HuH-7 (cell line): ENCODE measurements around the gene CUBN.
A peak's percentile ranks its signal among the peaks of the same experiment; 100 is the strongest.

ENCODE experiments used
- DNase-seq: peaks from one replicate; pipeline ENCODE4 v3.0.0; 2011; ENCODE audit warnings: low spot score

CUBN gene

DNA sequence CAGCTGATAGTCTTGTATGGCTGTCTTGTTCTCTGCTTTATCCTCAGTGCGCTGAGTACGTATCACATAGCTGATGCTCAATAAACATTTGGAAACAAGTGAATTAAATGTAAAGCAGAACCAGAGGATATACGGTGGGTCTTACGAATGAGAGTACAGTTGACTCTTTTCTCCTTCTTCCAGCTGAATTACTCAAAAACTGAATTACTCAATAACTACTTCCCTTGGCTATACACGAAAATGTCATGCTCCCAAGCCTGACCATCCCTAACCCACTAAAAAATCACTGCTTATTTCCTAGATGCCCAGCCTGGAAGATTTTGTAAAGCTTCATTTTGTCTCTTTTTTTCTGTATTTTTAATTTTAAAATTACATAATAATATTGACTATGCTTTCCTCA, 309.2 kb downstream of the CUBN start:
- no peak for DNase-seq

DNA sequence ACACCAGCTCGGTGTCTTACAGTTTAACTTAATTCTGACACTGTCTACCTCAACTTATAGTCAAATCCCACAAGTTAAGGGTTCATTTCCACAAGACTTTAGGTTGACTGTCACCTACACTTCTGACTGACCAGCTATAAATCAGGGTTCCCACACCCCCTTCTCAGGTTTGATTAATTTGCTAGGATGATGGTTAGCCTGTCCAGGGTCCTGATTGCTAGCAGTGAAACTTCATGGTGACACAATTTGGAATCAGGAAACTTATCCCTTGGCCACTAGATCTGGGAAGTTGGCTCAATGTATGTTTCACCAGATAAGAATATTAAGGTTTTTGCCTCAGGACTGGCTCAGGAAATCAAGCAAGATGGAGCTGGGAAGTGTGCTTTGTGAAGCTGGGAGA, 309.6 kb downstream of the CUBN start:
- DNase-seq = no peak

DNA sequence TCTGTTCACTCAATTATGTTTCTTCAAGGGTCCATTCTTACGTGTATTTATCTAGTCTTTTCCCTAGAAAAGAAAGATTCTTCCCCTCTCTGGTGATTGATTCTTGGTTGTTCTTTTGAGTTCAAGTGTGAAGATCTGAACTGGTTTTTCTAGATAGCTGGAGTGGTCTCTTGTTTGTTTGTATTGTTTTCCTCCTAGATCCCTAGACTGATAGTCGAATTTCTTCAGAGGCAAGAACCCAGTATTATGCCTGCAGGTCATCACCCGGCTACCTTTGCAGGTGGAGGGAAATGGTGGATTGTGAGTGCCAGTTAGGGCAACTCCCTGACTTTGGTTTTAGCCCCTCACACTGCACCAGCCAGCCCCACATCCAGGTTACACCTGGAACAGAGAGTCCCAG, 310.2 kb downstream of the CUBN start:
- DNase-seq = no peak

DNA sequence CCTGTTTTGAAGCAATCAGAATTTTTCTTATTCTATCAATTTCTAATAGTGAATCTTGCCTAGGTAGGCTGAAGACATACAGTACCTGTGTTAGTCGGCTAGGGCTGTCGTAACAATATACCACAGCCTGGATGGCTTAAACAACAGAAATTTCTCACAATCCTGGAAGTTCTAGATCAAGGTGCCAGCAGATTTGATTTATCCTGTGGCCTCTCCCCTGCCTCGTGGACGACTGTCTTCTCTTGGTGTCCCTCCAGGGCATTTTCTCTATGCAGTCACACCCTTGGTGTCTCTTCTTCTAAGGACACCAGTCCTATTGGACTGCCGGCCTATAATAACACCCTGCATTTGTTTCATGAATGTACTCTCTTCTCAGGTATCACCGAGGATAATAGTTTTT, 310.6 kb downstream of the CUBN start:
- no peak for DNase-seq

DNA sequence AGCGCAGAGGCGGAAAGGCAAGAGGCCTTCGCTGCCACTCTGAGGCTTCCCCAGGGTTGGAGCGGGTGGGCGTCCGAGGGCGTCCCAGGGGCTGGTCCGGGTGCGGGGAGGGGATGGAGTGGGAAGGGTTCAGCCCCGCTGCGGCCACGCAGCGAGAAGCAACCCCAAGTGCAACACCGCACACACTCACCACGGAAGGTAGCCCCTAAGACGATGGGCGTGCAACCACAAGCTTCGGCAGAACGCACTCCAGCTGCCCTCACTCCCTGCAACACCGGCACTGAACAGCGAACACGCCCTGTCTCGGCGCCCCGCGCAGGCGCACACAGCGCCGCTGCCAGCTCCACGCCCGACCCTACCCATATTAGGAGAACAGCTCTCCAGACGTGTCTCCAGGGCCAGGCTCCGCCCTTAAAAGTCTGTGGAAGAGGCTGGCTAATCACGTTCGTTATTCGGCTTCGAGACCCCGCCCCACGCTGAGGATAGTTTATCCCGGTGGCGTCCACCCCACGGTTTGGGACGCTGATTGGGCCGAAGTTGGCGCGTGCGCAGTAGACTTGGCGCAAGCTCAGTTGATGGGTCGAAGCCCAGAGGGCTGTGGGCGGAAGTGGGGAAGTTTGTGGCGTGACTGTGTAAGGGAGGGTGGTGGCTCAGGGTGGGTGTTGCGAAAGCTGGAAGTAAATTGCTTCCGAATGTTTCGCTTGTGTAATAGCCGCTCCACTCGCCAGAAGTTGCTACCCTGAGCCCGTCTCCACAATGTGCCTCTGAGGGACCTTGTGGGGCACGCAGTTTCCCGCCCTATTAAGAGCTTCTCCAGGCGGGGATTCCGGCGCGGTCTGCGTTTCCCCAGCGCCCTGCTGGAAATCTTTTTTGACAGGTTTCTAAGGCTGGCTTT, 312.2 kb downstream of the CUBN start, which contains the start of gene RSU1:
Gene RSU1, minus strand, starts transcription at position 300 of the 895 bp plus-strand sequence. CDS start 343 bp downstream, outside the sequence.
- DNase-seq = peak; percentile 96

DNA sequence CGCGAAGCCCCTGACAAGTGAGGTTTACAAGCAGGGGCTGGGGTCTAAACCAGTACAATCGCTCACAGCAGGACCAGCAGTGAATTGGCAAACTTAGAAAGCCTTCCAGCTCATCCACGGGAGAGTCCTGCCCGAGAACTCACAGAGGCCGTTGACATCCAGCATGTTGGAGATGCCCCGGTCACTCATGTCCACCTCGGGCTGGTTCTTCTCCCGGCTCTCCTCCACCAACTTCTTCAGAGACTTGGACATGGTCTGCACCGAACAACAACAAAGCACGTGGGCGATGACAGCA, 312.8 kb downstream of the CUBN start:
- DNase-seq = no peak

DNA sequence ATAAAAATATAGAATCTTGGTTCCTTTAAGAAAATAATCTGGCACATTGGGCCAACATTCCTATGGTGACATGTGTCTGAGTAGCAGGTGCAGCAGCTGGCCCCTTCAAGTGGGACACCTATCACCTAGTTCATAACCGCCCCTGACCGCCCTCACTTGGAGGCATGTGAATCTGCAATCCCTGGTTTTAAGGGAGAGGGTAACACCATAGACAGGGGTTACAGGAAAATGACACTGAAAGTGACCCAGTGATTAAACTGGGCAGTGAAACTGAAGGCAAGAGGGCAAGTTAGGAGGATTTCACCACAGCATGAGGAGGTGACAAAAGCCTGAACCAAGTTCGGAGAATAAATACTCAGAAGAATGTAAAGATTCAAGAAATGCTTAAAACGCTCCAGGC, 313.4 kb downstream of the CUBN start:
- peak; percentile 24 for DNase-seq

DNA sequence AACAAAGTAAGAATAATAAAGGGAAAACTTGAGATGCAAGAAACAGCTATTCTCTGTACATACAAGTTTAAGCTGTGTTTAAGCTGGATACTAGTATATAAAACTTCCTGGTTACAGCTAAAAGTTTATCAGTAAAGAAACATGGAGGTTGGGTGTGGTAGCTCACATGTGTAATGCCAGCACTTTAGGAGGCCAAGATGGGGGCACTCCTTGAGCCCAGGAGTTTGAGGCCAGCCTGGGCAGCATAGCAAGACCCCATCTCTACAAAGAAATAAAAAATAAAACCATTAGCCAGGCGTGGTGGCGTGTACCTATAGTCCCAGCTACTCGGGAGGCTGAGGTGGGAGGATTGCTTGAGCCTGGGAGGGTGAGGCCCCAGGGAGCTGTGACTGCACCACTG, 315.6 kb downstream of the CUBN start:
- DNase-seq = no peak

DNA sequence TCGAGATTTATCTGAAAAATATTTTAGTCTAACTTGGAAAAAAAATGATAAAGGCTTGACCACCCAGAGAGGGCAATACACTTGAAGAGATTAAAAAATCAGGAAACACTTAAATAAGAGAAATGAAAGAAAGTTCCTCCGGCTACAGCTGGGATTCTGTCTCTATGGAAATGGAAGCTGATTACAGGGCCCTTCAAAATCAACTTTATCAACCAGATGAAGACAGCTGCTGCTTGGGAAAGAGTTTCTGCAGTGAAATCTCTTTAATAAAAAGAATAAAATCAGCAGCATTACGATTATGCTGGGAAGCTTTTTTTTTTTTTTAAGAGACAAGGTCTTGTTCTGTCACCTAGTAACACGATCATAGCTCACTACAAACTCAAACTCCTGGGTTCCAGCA, 316.9 kb downstream of the CUBN start:
- no peak for DNase-seq

DNA sequence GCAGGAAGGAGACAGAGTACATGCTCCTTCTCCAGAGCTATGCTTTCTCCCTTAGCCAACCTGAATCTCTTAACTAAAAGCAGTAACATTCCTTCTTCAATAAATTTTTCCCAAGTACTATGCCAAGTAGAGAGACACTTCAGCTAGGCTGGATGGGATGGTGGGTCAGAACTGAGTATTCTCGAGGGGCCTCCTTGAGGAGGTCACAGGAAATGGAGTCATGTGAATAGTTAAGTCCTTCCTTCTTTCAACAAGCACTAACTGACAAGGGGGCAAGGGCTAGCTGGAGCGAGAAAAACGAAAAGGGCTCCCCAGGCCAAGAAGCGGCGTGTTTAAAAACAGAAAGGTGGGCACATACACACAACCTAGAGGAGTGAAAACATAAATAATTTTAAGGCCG, 317.8 kb downstream of the CUBN start:
- DNase-seq = no peak

DNA sequence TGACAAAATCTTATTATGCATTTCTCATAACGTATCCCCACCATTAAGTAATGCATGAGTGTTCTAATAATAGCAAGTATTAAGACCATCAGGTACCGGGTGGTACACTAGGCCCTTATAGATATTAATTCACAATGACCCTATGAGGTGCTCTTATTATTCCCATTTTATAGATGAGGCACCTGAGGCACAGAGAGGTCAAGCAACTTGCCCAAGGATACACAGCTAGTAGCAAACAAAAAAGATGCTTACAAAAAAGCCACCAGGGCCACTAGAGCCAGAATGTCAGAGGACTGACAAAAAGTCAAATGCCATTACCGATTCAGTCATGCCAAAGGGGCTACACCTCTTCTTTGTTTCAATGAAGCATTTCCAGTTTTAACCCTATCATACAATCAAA, 318.3 kb downstream of the CUBN start:
- no peak for DNase-seq

DNA sequence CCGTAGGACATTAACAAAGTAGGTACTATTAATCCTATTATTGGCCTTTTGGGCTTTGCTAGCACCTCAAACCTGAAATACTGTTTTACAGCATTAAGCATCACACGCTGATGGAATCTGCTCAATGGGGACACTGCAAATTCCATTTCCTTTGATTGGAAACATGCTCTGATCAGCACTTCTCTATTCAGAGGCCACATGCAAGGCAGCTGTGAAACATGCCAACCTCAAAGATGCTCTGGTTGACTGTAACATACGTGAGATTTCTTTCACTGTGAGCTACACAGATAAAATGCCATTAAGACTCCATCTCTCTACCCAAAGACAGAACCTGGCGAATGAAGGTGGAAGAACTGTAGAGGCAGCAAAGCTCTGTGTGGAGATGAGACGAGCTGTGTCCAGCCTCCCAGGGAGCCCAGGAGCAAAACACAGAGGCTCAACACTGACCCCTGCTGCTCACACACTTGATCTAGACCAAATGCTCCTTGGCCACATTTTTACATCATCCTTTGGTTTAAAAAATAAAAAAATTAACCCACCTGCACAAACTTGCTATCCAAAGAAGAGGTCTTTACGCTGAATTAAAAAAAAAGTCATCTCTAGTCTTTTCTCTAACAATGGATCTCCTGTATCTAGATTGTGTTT, 320.4 kb downstream of the CUBN start:
- DNase-seq = peak; percentile 59

DNA sequence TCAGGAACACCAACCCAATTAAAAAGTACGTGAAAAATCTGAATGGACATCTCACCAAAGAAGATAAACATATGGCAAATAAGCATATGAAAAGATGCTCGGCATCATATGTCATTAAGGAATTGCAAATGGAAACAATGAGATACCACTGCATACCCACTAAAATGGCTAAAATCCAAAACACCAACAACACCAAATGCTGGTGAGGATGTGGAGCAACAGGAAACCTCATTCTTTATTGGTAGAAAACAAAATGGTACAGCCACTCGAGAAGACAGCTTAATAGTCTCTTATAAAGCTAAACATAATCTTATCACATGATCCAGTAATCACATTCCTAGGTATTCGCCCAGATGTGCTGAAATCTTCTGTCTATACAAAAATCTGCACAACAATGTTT, 325.5 kb downstream of the CUBN start:
- DNase-seq = no peak

DNA sequence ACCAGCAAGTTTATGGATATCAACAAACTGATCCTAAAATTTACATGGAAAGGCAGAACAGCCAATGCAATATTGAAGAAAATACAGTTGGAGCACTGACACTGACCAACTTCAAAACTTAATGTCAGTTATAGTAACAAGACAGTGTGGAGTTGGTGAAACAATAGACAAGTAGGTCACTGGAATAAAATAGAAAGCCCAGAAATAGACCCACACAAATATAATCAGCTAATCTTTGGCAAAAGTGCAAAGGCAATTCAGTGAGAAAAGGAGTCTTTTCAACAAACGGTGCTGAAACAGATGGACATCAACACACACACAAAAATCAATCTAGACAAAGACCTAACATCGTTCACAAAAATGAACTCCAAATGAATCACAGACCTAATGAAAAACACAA, 326.1 kb downstream of the CUBN start:
- DNase-seq = no peak

DNA sequence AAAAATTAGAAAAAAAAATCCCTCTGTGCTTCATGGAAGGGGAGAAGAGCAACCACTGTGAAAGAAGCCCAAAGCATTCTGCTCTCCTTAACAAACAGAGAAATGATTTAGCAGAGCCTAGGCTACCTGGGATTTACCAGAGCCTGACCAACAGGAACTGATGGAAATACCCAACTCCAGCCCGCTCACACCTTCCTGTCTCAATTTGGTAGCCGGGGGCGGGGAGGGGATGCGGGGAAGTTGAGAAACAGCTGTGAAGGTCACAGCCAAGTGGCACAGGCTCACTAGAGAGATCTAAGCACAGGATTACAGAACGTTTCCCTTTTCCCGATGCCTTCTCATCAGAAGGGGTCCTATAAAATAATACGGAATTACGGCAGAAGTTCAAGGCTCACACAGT, 330.0 kb downstream of the CUBN start:
- no peak for DNase-seq

DNA sequence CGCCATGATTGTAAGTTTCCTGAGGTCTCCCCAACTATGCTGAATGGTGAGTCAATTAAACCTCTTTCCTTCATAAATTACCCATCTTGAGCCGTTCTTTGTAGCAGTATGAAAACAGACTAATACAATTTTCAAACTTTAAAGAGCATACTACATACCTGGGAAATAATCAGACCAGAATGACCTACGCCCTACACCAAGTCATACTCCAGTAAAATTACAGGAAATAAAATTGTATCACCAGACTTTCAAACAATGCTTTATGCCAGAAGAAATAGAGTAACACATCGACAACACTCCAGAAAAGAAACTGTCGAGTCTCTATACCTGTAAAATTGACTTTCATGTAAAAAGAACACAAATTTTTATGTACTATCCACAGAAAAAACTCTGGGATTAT, 331.0 kb downstream of the CUBN start:
- no peak for DNase-seq

DNA sequence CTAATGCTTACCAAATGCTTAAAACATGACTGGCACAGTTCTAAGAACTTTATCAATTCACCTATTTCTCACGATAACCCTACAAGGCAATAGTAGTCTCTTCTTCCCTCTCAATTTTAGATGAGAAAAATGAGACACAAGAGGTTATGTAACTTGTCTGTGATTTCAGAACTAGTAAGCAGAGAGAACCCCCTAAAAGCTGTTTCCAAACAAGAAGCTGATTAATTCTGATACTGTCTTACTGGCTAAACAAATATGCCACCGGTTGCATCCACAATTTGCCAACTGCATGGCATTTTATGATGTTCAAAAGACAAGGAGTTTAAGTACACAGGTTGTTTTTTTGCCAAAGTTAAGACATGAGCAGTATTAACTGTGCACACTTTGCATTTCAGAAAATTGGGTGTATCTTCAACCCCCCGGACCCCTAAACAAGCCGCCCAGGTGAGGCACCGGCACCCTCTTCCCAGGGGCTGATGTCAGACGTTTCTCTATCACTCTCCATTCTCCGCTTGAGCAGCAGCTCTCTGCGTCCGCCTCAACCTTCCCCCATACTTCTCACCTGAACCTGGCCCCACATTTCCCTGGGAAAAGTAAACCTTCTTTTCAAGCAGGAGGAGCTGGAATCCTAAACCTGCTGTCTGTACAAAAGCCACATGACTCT, 334.1 kb downstream of the CUBN start:
- no peak for DNase-seq

DNA sequence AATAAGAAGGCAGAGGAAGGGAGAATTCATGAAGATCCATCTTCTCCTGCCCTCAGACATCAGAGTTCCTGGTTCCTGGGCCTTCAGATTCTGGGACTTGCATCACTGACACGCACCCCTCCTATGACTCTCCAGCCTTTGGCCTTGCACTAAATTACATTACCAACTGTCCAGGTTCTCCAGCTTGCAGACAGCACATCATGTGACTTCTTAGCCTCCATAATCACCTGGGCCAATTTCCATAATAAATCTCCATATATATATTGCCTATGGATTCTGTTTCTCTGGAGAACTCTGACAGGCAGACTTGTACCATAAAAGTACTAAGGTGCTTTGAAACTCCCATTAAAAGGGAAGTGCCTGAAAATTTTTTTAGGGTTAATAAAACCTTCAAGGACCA, 335.6 kb downstream of the CUBN start:
- DNase-seq = no peak

DNA sequence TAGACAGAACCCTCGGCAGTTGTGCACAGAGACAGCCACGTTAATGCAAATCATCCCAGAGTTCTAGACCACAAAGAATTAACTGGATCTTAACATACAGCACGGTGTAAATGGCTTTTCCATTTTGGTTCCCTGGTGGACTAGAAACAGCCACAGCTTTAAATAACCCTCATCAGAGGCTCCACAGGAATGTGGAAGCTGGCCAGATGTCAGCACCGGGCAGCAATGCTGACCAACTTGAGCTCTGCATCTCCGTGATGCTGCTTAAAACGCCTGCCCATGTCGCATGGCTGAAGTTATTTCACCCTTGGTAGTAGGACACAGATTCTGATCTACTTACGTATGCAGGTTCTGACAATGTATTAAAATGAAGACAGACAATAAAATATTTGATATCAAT, 336.9 kb downstream of the CUBN start:
- no peak for DNase-seq

DNA sequence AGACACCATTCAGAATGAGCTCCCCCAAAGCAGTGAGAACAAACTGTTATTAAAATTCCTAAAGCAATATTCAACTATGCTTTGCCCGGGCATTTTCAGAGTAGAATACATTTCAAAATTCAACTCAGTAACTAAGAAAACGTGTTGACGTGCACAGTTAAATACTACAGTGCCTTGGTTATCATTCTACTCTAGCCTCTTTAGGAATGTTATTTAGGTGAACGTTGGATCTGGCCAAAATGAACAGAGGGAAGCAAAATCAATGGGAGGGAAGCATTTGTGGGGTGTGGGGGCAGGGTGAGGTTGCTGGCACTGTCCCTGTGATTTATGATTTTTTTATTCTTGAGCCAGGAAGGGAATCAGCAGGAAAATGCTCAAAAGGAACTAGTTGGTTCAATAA, 339.8 kb downstream of the CUBN start:
- no peak for DNase-seq

DNA sequence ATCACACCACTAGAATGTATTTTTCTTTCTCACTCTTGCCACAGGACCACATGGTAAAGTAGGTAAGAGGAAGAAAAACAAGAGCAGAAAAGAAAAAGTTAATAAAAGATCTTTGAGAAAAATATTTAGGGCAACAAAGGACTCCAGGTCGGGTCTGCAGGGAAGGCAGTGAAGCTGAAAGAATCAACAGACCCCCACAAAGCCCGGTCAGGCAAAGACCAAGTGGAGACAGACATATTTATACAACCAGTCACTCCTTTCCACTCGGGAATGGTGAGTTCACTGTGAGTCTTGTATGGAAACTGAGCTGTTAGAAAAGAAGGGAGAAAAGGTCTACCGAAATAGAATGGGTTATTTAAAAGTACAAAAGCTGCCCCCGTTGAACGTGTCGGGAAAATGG, 340.4 kb downstream of the CUBN start:
- DNase-seq = no peak

DNA sequence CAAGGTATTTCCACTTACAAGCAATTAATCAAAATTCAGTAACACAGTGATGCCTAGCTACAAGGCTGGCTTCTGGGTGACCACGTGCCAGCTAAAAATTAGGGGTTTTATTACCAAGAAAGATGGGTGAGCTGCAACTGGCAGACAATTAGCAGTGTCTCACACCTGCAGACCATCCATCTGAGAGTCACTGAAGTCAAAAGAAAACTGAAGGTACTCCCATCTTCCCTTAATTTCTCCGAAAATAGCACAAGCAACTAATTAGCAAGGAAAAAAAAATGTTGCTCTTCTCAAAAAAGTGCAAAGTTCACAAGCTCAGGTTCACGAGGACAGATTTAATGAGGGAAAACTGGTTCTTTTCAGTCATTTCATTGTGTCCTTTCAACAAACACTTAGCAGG, 340.8 kb downstream of the CUBN start:
- no peak for DNase-seq

DNA sequence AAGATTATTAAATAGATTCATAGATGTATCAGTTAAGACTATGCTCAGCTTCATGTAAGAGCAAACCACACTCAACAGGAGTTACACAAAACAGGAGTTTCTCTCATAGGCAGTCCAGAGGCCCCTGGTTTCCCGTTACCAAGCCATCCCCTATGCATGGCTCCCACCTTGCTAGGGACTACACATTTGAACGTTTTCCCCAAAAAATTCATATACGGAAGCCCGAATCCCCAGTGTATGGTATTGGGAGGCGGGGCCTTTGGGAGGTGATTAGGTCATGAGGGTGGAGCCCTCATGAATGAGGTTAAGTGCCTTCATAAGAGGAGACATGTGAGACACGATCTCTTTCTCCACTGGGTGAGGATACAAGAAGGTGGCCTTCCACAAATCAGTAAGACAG, 341.5 kb downstream of the CUBN start:
- no peak for DNase-seq
